ENCODE results near the gene BCL2A1.
"Not testable (repeated sequence)": the region's sequence is repeated elsewhere in the genome, so short reads cannot be mapped to it uniquely, and the experiment has no call there.

BCL2A1 gene

GRCh38 chr15:79919749-79920511 lies 51.1 kb downstream of the BCL2A1 start:
- DNase-seq: no peak

DNA sequence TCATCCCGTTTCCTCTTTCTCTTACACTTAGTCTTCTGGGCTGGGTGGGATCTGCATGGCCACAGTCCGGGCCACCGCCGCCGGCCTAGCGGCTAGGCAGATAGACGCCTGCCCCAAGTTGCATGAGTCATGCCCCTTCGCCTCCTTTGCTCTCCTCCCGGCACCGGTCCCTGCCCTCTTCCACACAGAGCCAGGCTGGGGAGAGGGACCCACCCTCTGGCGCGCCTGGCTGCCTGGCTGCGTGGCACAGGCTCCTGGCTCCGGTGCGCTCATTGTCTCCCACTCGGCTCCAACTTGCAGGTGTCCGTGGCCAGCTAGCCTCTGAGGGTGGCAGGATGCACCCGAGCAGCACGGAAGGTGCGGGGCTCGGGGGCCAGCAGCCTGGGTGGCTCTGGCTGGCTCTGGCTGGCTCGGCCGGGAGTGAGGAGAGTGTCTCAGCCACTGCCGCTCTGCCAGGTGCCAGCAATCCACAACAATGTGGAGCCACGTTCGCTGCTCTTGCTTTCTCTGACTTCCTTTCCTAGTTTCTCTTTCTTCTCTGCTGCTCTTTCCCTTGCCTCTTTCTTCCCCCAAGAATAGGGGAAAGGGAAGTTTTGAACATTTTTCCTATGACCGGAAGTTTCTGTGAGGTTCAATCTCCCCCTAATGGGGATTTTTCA lies 51.8 kb downstream of the BCL2A1 start:
- no peak for DNase-seq

DNA sequence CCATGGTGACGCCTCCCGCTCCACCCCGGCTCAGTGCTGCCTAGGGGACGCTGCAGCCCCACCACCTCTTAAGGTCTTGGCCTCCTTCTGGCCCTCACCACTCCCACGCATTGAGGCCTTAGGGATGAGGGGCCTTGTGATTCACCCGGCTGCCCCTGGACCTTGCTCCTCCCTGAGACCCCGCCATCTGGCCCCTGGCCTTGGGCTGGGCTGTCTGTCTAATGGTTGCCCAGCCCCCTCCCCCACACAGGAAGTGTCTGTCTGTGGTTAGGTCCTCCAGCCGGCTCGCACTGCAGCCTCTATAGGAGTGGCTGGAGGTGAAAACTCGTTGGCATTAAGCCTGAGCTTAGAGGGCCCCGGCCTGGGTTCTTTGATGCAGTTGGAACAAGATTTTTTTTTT lies 52.7 kb downstream of the BCL2A1 start:
- no peak for DNase-seq

DNA sequence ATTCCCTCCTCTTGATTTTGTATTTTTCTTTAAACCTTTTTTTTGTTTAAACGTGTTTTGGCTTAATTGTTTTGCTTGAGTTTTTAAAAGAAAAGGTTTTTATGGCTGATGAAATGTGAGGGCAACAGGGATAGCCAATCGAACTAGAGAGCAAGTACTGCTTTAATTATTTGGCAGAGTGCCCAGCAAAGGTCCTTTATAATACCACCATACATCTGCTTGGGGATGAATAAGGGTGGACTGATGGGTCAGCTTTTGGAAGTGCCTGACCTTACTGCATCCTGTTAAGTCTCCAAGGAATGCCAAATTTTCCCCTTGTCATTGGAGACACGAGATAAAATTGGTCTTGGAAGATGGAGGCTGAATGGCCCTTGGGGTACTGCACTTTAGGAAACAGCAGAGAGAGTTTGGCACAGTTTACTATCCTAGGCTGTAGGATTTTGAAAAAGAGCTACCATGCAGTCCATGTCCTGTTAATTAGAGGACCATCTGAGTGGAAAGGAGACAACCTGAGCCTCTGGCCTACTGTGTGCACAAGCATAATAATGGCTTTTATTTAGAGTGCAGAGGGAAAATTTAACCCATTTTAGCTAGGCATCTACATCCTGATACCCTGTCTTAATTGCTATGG lies 54.4 kb downstream of the BCL2A1 start:
- no peak for DNase-seq

DNA sequence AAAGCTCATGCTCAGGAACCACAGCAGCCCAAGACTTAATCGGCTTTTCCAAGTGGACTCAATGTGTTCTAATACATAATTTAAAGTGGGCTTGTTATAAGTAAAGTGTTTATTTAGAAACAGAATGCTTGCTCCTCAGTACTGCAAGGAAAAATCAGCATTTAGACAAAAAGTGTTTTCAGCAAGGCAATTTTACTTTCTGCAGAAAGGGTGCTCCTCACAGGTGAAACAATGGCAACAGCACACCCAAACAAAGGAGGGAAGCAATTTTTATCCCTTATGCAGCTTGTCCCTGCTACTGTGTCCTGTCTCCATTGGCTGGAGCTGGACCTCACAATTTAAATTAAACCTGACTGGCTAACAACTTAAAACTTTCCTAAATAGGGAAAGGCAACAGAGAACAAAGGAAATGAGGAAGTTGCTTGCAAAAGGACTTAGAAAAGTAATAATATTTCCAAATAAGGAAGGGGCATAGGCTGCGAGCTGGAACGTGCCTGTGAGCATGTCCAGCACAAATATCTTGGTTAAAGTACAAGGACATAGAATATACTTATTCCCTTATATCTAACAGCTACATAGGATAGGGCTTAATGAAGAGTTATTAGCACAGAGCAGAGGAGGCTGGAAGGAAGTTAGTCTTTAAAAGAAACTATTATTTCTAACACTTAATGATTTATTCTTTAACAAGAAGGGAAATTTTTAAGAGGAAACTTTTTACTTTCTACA lies 55.1 kb downstream of the BCL2A1 start:
- not testable (repeated sequence) for DNase-seq

DNA sequence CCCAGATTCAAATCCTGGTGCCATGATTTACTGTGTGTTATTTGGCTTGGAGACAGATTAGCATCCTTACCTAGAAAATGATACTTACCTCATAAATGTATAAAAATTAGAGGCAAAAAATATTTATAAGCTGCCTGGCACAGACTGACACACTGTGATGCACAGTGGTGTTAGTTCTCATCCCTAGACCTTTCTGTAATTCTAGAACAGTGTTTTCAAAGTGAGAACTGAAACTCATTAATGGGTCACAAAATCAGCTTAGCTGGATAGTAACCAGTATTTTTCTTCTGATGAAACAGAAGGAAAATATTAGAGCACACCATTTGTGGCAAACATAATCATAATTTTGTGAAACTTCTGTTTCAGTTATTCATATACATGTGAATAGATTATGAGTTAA lies 56.3 kb downstream of the BCL2A1 start:
- DNase-seq: no peak

Data from bone marrow (tissue), 2 donors.